GM12873 (cell line): ENCODE data around the gene TRAF1.

ENCODE experiments used
- CTCF ChIP-seq: IDR thresholded peaks from 2 replicates; pipeline ENCODE4 v1.5.1; 2012; ENCODE audit warnings: low read depth, mild to moderate bottlenecking, moderate library complexity, low read length, control low read depth; ENCODE audit not compliant: insufficient read depth; ENCODE audit errors: missing control alignments

Gene TRAF1

GRCh38 chr9:120909904-120910303, 16.7 kb downstream of the TRAF1 start:
- TF ChIP-seq CTCF, result no peak

GRCh38 chr9:120905315-120906164, 21.1 kb downstream of the TRAF1 start:
- no peak for TF ChIP-seq CTCF

GRCh38 chr9:120904978-120905301, 21.7 kb downstream of the TRAF1 start:
- no peak for TF ChIP-seq CTCF

- no peak for TF ChIP-seq CTCF
Measured at GRCh38 chr9:120904061-120904977, 22.3 kb downstream of the TRAF1 start.

- TF ChIP-seq CTCF, result no peak
Measured at GRCh38 chr9:120902569-120903535, 23.7 kb downstream of the TRAF1 start.

GRCh38 chr9:120901755-120902568, 24.6 kb downstream of the TRAF1 start:
- TF ChIP-seq CTCF, result no peak
